ENCODE measurements around the gene XPO4.
"Not testable (repeated sequence)": the region's sequence is repeated elsewhere in the genome, so short reads cannot be mapped to it uniquely, and the experiment has no call there.

XPO4 gene

DNA sequence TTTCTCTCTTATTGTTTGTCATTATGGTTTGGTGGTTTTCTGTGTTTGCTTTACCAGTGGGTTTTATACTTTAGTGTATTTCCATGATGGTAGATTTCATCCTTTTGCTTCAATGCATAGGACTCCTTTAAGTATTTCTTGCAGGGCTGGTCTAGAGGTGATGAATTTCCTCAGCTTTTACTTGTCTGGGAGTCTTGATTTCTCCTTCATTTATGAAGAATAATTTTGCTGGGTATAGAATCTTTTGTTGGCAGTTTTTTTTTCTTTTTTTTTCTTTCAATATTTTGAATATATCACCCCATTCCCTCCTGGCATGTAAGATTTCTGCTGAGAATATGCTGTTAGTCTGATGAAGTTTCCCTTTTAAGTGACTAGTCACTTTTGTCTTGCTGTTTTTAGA, 148.5 kb downstream of the XPO4 start:
- Histone ChIP-seq H4K20me1 (ENCODE audit: low read depth, low read length) (no peaks in the 10 kb centered on the region), H3K27ac (ENCODE audit: low read depth, low read length) (no peak overlapping the region), H3K79me2 (ENCODE audit: insufficient read depth, low read length) (no peaks in the 10 kb centered on the region), H2AFZ (ENCODE audit: low read depth, low read length, severe bottlenecking) (no peak overlapping the region), H3K9me3 (ENCODE audit: insufficient read depth, low read length) (peaks cover 24% of the 10 kb centered on the region; the same call in 1 of the 2 replicates), H3F3A (ENCODE audit: insufficient read depth) (no peaks in the 10 kb centered on the region), H3K4me3 (ENCODE audit: insufficient read depth, low read length, poor library complexity, severe bottlenecking) (no peak overlapping the region), H3K9ac (ENCODE audit: low read length) (no peak overlapping the region), H3K36me3 (ENCODE audit: low read length) (peaks cover 7% of the 10 kb centered on the region; the same call in 1 of the 2 replicates), H3K9me2 (replicated peaks; ENCODE audit: insufficient read depth, low read length) (no peaks in the 10 kb centered on the region), H3K4me2 (ENCODE audit: low read depth, low read length, poor library complexity, severe bottlenecking) (no peak overlapping the region), H3K27me3 (ENCODE audit: low read length) (no peaks in the 10 kb centered on the region)
- TF ChIP-seq, protein P1, sequence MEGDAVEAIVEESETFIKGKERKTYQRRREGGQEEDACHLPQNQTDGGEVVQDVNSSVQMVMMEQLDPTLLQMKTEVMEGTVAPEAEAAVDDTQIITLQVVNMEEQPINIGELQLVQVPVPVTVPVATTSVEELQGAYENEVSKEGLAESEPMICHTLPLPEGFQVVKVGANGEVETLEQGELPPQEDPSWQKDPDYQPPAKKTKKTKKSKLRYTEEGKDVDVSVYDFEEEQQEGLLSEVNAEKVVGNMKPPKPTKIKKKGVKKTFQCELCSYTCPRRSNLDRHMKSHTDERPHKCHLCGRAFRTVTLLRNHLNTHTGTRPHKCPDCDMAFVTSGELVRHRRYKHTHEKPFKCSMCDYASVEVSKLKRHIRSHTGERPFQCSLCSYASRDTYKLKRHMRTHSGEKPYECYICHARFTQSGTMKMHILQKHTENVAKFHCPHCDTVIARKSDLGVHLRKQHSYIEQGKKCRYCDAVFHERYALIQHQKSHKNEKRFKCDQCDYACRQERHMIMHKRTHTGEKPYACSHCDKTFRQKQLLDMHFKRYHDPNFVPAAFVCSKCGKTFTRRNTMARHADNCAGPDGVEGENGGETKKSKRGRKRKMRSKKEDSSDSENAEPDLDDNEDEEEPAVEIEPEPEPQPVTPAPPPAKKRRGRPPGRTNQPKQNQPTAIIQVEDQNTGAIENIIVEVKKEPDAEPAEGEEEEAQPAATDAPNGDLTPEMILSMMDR (IDR thresholded peaks at IDR 0.05; ENCODE audit: insufficient read depth, low read length, poor library complexity, severe bottlenecking), result no peak
- TF ChIP-seq EZH2phosphoT487 (conservative IDR thresholded peaks at IDR 0.05; ENCODE audit: low read length), result no peak

DNA sequence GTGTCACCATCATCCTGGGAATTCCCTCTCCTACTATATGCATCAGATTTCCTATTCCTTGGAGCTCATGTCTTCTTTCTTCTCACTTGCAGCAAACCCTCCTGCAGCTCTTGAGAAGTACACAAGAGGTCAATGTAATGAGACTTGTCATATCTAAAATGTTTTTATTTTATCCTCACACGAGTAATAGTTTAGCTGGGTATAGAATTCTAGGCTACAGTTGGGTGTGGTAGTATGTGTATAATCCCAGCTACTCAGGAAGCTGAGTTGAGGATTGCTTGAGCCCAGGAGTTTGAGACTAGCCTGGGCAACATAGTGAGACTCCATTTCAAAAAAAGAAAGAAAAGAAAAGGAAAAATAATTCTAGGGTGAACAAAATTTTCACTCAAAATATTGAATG, 153.2 kb downstream of the XPO4 start:
- H3K9me3 ChIP-seq (ENCODE audit: insufficient read depth, low read length), result peaks cover 25% of the 10 kb centered on the region; the same call in 1 of the 2 replicates
- H3K27ac ChIP-seq (ENCODE audit: low read depth, low read length), result no peak overlapping the region
- peaks cover 7% of the 10 kb centered on the region; the same call in 1 of the 2 replicates for H3K36me3 ChIP-seq (ENCODE audit: low read length)
- H2AFZ ChIP-seq (ENCODE audit: low read depth, low read length, severe bottlenecking), result no peak overlapping the region
- no peaks in the 10 kb centered on the region for H3K79me2 ChIP-seq (ENCODE audit: insufficient read depth, low read length)
- H4K20me1 ChIP-seq (ENCODE audit: low read depth, low read length), result no peaks in the 10 kb centered on the region
- H3K9me2 ChIP-seq (replicated peaks; ENCODE audit: insufficient read depth, low read length), result no peaks in the 10 kb centered on the region
- no peak overlapping the region for H3K4me2 ChIP-seq (ENCODE audit: low read depth, low read length, poor library complexity, severe bottlenecking)
- H3K4me3 ChIP-seq (ENCODE audit: insufficient read depth, low read length, poor library complexity, severe bottlenecking), result no peak overlapping the region
- TF ChIP-seq, protein P1 (IDR thresholded peaks at IDR 0.05; ENCODE audit: insufficient read depth, low read length, poor library complexity, severe bottlenecking), result no peak
- TF ChIP-seq EZH2phosphoT487 (conservative IDR thresholded peaks at IDR 0.05; ENCODE audit: low read length), result no peak
- H3F3A ChIP-seq (ENCODE audit: insufficient read depth), result no peaks in the 10 kb centered on the region
- no peaks in the 10 kb centered on the region for H3K27me3 ChIP-seq (ENCODE audit: low read length)
- no peak overlapping the region for H3K9ac ChIP-seq (ENCODE audit: low read length)

DNA sequence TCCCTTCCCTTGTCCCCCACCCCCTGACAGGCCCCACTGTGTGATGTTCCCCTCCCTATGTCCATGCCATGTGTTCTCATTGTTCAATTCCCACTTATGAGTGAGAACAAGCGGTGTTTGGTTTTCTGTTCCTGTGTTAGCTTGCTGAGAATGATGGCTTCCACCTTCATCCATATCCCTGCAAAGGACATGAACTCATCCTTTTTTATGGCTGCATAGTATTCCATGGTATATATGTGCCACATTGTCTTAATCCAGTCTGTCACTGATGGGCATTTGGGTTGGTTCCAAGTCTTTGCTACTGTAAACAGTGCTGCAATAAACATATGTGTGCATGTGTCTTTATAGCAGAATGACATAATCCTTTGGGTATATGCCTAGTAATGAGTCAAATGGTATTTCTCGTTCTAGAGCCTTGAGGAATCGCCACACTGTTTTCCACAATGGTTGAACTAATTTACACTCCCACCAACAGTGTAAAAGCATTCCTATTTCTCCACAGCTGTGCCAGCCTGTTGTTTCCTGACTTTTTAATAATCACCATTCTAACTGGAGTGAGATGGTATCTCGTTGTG, 158.6 kb downstream of the XPO4 start:
- not testable (repeated sequence) for H3K4me2 ChIP-seq (ENCODE audit: low read depth, low read length, poor library complexity, severe bottlenecking); H3K27ac ChIP-seq (ENCODE audit: low read depth, low read length); H3K9me2 ChIP-seq (replicated peaks; ENCODE audit: insufficient read depth, low read length); H3K4me3 ChIP-seq (ENCODE audit: insufficient read depth, low read length, poor library complexity, severe bottlenecking); H2AFZ ChIP-seq (ENCODE audit: low read depth, low read length, severe bottlenecking); H3K9ac ChIP-seq (ENCODE audit: low read length); H3K27me3 ChIP-seq (ENCODE audit: low read length); H3K9me3 ChIP-seq (ENCODE audit: insufficient read depth, low read length); H3K36me3 ChIP-seq (ENCODE audit: low read length); H3K79me2 ChIP-seq (ENCODE audit: insufficient read depth, low read length); H3F3A ChIP-seq (ENCODE audit: insufficient read depth); H4K20me1 ChIP-seq (ENCODE audit: low read depth, low read length)

- Histone ChIP-seq H3K27ac (ENCODE audit: low read depth, low read length) (no peak overlapping the region), H4K20me1 (ENCODE audit: low read depth, low read length) (no peaks in the 10 kb centered on the region), H3K36me3 (ENCODE audit: low read length) (no peaks in the 10 kb centered on the region), H3K4me2 (ENCODE audit: low read depth, low read length, poor library complexity, severe bottlenecking) (no peak overlapping the region), H3K79me2 (ENCODE audit: insufficient read depth, low read length) (no peaks in the 10 kb centered on the region), H3F3A (ENCODE audit: insufficient read depth) (no peaks in the 10 kb centered on the region), H3K27me3 (ENCODE audit: low read length) (no peaks in the 10 kb centered on the region), H3K9ac (ENCODE audit: low read length) (no peak overlapping the region), H3K9me3 (ENCODE audit: insufficient read depth, low read length) (no peaks in the 10 kb centered on the region), H3K4me3 (ENCODE audit: insufficient read depth, low read length, poor library complexity, severe bottlenecking) (no peak overlapping the region), H2AFZ (ENCODE audit: low read depth, low read length, severe bottlenecking) (no peak overlapping the region), H3K9me2 (replicated peaks; ENCODE audit: insufficient read depth, low read length) (no peaks in the 10 kb centered on the region)
- no peak for TF ChIP-seq EZH2phosphoT487 (conservative IDR thresholded peaks at IDR 0.05; ENCODE audit: low read length)
- TF ChIP-seq, protein P1 (IDR thresholded peaks at IDR 0.05; ENCODE audit: insufficient read depth, low read length, poor library complexity, severe bottlenecking), result no peak
Measured at GRCh38 chr13:20740021-20740420, 162.5 kb downstream of the XPO4 start.

Measured in SU-DHL-6 (cell line).